Adrenal gland (tissue), 12 donors: ENCODE measurements around the gene STMN1. TPM values are rescaled to one million over a fixed set of nuclear protein-coding genes. Genes with fewer than 3 reads are reported as not detected.

Experiments
- DNase-seq, 7 donors: peaks; one replicate each; pipeline ENCODE4 v3.0.0-alpha.2; 2019 to 2020
- H3K27ac ChIP-seq, 5 donors: fragments of 200-600 bp; sonication (generic) in 4 of 5; 1 replicate in 3 of 5; 2 replicates in 2 of 5; pipeline versions ENCODE4 v1.5.1 to v1.8.0; 2016 to 2020; ENCODE audit warnings: mild to moderate bottlenecking in 1 of 5
- H3K27me3 ChIP-seq: fragments of 200-600 bp; 2 replicates; pipeline ENCODE4 v1.8.0; 2021
- H3K36me3 ChIP-seq, 2 donors: fragments of 200-600 bp; replicated peaks in 1 of 2; 1 replicate in 1 of 2; 2 replicates in 1 of 2; pipeline versions ENCODE4 v1.5.1 to v1.8.0; 2018 to 2022
- H3K4me1 ChIP-seq, 2 donors: fragments of 200-600 bp; replicated peaks in 1 of 2; 1 replicate in 1 of 2; 2 replicates in 1 of 2; pipeline versions ENCODE4 v1.5.1 to v1.8.0; 2018 to 2021
- H3K4me3 ChIP-seq, 4 donors: fragments of 200-600 bp; sonication (generic) in 3 of 4; one replicate each; pipeline ENCODE4 v1.5.1; 2016 to 2018
- H3K9me3 ChIP-seq, 3 donors: fragments of 200-600 bp; sonication (generic) in 1 of 3; replicated peaks in 1 of 3; 1 replicate in 2 of 3; 2 replicates in 1 of 3; pipeline versions ENCODE4 v1.5.1 to v1.8.0; 2016 to 2021
- CTCF ChIP-seq, 6 experiments: fragments of 450-650 bp in 4 of 6; fragments of 200-600 bp in 2 of 6; sonication (generic) in 1 of 6; IDR thresholded peaks; 1 replicate in 5 of 6; 2 replicates in 1 of 6; pipeline versions ENCODE4 v1.5.1 to v1.8.0; 2016 to 2021; ENCODE audit warnings: antibody characterized with exemption in 6 of 6, mild to moderate bottlenecking in 2 of 6, moderate library complexity in 1 of 6
- POLR2A ChIP-seq, 2 donors: fragments of 450-650 bp; IDR thresholded peaks; one replicate each; pipeline ENCODE4 v1.6.1; 2017; ENCODE audit warnings: antibody characterized with exemption in 2 of 2, mild to moderate bottlenecking in 2 of 2, moderate library complexity in 1 of 2
- WGBS, 4 donors: extraction: QIAGEN DNeasy Blood & Tissue Kit in 2 of 4; methylation state at CpG; one replicate each; pipeline versions ENCODE4 v1.1.5 to v1.1.7; 2013 to 2017; 5-methylcytosine and 5-hydroxymethylcytosine counted together
- intact Hi-C, 2 donors: fragments of 100-400 bp; cut with DNase I; formaldehyde crosslinking; loops; one replicate each; pipeline versions ENCODE4 v1.14.1 to v1.15.0; 2022 to 2023
- polyA plus RNA-seq, 3 donors: library from polyadenylated mRNA; stranded (reverse); fragments of 200-250 nt in 2 of 3; fragments of 350-450 nt in 1 of 3; fragmentation: Illumina TruSeq in 1 of 3; extraction: RNeasy Lipid Tissue Mini Kit (QIAGEN cat#74804) in 1 of 3; gene quantifications; one replicate each; pipeline ENCODE4 v1.2.3, GENCODE V29; 2013 to 2014
- total RNA-seq, 9 donors: library from RNA; depleted of rRNA in 4 of 9; stranded (reverse); fragments of >200 nt in 4 of 9; fragments of 120-200 nt in 1 of 9; fragmentation: NEBNext Ultra II Directional in 1 of 9; extraction: Animal tissue kit (Norgen Biotek cat#: 25700) in 1 of 9; gene quantifications; one replicate each; pipeline versions ENCODE4 v1.1.0 to v1.2.4, GENCODE V29; 2013 to 2023
- donor health status: healthy with polysubstance abuse.
- donor health status: Bipolar disorder and iron deficiency.
- donor health status: DM: yes; HTN: yes; CAD: no.
- donor health status: DM: no; HTN: no; CAD: no.
- donor health status: DM: no; HTN: no; CAD: no.
- donor health status: DM: yes; HTN: yes; CAD: no.

STMN1 gene
- total and polyA plus RNA-seq, 12 donors = 7.9 to 242 (median 28.0) TPM

DNA sequence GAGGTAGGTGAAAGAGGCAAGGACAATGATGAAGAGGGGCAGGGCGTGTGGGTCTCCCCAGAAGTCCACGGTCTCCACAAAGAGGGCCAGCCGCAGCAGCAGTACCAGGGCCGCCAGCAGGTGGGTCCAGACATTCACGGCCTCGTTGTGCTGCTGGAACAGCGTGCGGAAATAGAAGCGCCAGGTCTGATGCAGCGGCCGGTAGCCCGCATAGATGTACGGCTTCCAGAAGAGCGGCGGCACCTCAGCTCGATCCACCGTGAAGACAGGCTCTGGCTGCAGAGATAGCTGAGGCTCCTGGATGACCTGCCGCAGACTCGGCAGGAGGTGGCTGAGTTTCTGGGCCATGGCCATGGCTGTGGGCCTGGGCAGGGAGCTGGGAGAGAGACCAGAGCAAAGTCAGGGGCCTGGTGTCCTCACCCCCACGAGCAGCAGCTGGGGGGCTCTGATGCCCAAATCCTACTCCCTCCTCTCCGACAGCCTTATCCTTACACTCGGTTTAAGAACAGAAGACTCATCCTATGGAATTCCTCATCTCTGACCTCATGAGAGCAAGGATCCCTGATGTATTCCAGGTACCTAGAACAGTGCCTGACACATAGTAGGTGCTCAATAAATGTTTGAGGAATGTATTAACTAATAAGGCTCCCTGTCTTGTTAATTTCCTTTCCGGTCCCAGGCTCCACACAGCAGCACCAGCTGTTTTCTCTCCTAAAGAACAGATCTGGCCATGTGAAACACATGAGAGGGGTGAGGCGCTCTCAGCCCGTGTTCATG is 42.5 kb downstream of the STMN1 start:
- TF ChIP-seq POLR2A (IDR thresholded peaks at IDR 0.05) = no peak
- H3K9me3 ChIP-seq = no peaks in the 10 kb centered on the region
- H3K27ac ChIP-seq = no peak overlapping the region
- no peak for DNase-seq
- H3K36me3 ChIP-seq = peaks cover 0 to 17% of the 10 kb centered on the region in 2 donors
- intact Hi-C loops = loop anchor here in 1 of 2 donors (5.0 kb wide), 1 partner anchor 41 kb away; no protein-coding TSS in a partner anchor
- no peak overlapping the region for H3K4me3 ChIP-seq
- peaks cover 5 to 21% of the 10 kb centered on the region in 2 donors for H3K4me1 ChIP-seq
- no peaks in the 10 kb centered on the region for H3K27me3 ChIP-seq
- 83 to 94% (median 88%) methylated on average over 8 to 25 of the region's 25 CpGs for WGBS, 4 donors

DNA sequence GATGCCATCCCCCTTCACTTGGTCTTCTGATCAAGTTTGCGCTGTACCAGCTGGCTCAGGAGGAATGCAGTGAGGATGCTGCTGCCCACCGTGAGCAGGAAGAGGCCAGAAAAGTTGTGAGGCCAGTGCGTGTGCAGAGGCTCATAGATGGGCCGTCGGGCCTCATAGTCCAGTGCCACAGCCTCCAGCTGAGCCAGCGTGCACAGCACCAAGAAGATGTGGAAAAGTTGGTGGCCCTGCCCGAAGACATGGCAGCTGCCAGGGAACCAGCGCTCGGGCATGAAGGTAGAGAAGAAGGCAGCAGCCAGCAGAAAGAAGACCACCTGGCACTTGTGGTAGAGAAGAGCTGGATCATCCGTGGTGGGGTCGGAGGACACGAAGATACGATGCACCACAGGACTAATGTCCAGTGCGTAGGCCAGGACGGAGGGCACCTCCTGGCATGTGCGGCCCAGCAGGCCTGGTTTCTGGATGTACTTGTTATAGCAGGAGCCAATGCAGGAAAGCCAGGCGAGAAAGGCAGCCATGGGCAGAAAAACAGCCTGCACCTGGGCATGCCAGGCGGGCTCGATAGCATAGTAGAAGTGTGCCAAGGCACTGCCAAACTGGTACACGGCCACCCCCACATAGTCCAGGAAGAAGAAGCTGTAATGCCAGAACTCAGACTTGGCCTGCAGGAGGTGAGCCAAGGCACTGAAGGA is 43.3 kb downstream of the STMN1 start:
- WGBS, 4 donors = 92 to 94% (median 92%) methylated on average over 13 to 20 of the region's 20 CpGs
- peaks cover 6 to 26% of the 10 kb centered on the region in 2 donors for H3K4me1 ChIP-seq
- H3K27ac ChIP-seq = no peak overlapping the region
- no peak overlapping the region for H3K4me3 ChIP-seq
- no peaks in the 10 kb centered on the region for H3K9me3 ChIP-seq
- DNase-seq = no peak
- H3K36me3 ChIP-seq = peaks cover 0 to 17% of the 10 kb centered on the region in 2 donors
- TF ChIP-seq CTCF (IDR thresholded peaks at IDR 0.05) = no peak
- TF ChIP-seq POLR2A (IDR thresholded peaks at IDR 0.05) = no peak
- H3K27me3 ChIP-seq = no peaks in the 10 kb centered on the region
- intact Hi-C loops = loop anchor here in 1 of 2 donors (5.0 kb wide), 1 partner anchor 41 kb away; no protein-coding TSS in a partner anchor

DNA sequence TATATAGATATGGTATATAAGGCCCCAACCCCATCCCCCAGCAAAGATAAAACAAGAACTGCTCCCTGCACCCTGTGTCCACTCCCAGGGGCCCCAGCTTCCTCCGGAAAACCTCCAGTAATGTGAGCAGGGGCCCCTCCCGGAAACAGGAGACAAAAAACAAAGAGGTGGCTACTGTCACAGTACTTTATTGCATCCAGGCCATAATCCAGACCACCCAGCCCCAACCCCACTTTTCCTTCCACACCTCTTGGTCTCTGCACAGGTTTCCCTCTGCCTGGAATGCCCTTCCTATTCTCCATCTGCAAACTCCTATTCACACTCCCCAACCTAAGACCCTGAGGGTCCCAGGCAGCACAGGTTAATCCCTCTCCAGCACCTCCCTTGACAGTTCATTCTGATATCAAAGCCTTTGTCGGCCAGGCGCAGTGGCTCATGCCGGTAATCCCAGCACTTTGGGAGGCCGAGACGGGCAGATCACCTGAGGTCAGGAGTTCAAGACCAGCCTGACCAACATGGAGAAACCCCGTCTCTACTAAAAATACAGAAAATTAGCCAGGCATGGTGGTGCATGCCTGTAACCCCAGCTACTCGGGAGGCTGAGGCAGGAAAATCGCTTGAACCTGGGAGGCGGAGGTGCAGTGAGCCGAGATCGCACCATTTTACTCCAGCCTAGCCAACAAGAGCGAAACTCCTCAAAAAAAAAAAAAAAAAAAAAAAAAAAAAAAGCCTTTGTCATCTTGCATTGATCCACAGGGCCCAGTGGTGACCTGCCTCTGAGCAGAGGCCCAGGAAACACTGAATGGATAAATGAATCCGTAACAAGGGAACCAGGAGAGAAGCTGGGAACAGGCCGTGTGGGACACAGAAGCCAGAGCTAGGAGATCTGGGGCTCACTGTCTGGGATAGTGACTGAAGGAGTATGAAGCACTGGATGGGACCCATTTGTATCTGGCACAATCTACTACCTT is 44.6 kb downstream of the STMN1 start:
- TF ChIP-seq POLR2A (IDR thresholded peaks at IDR 0.05) (no peak), CTCF (IDR thresholded peaks at IDR 0.05) (no peak)
- 59 to 77% (median 62%) methylated on average over 16 of the region's 16 CpGs for WGBS, 4 donors
- Histone ChIP-seq H3K4me1 (peaks cover 6 to 26% of the 10 kb centered on the region in 2 donors), H3K27ac (peak overlapping the region in 1 of 5 donors; percentile 23), H3K27me3 (no peaks in the 10 kb centered on the region), H3K9me3 (no peaks in the 10 kb centered on the region), H3K4me3 (no peak overlapping the region), H3K36me3 (peaks cover 0 to 17% of the 10 kb centered on the region in 2 donors)
- intact Hi-C loops = loop anchor here in 1 of 2 donors (5.0 kb wide), 1 partner anchor 39 kb away; no protein-coding TSS in a partner anchor
- no peak for DNase-seq

DNA sequence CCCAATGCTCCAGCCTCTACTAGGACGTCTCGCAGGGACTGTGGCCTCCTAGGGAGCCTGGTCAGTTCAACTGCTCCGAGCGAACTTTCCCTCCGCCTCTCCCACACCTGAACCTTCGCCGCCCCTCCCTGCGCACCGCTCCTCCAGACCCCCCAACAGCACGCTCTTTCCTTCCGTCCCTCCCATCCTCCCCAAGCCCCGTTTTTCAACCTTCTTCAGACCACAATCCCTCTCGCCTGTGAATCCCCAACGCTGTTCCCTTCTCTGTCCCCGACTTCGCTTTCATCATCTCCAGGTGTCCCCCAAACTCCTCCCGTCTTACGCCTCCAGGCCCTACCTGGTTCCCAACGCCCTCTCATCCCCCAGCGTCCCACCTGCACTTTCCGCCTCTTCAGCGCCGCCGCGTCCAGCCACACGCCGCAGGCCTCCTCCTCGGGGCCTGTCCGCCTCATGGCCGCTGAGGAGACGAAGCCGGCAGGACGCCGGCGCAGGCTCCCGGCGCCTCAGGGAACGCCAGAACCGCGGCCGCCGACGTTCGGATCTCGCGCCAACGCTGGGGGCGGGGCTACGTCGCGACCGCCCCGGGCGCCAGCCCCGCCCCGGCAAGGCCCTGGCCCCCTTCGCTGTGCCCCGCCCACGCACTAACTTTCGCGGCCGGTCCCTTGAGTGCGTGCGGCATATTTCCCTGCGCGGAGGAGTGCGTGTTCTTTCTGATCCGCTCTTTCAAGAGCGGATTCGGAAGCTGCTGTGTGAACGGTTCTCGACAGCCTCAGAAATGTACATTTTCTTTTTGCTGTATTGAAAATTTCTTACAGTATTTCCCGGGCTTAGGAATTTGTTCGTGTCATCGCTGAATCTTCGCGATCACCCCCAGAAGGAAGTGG is 47.1 kb downstream of the STMN1 start, which contains the start of gene AUNIP:
TSS of gene AUNIP (minus strand) at position 552 of the 884 bp plus-strand sequence. CDS start at position 452, 100 bp downstream.
- Histone ChIP-seq H3K27me3 (no peaks in the 10 kb centered on the region), H3K4me3 (peak within 1 kb of the TSS in 3 of 4 donors; percentile 1 to 56 (median 38)), H3K9me3 (no peaks in the 10 kb centered on the region), H3K36me3 (peaks cover 0 to 17% of the 10 kb centered on the region in 2 donors), H3K27ac (peak within 1 kb of the TSS; percentile 66 to 86 (median 84)), H3K4me1 (peaks cover 6 to 26% of the 10 kb centered on the region in 2 donors)
- TF ChIP-seq CTCF (IDR thresholded peaks at IDR 0.05) (no peak), POLR2A (IDR thresholded peaks at IDR 0.05) (peak; percentile 41 to 88)
- WGBS, 4 donors = 2 to 5% (median 3%) methylated on average over 43 to 77 of the region's 77 CpGs
- intact Hi-C loops = no loop called here
- peak; percentile 84 to 91 (median 89) for DNase-seq
